Measurements from ENCODE around the gene C9orf57.

GRCh38 chr9:72065076-72065475, 4.7 kb upstream of the C9orf57 start:
- TF ChIP-seq, protein P1, sequence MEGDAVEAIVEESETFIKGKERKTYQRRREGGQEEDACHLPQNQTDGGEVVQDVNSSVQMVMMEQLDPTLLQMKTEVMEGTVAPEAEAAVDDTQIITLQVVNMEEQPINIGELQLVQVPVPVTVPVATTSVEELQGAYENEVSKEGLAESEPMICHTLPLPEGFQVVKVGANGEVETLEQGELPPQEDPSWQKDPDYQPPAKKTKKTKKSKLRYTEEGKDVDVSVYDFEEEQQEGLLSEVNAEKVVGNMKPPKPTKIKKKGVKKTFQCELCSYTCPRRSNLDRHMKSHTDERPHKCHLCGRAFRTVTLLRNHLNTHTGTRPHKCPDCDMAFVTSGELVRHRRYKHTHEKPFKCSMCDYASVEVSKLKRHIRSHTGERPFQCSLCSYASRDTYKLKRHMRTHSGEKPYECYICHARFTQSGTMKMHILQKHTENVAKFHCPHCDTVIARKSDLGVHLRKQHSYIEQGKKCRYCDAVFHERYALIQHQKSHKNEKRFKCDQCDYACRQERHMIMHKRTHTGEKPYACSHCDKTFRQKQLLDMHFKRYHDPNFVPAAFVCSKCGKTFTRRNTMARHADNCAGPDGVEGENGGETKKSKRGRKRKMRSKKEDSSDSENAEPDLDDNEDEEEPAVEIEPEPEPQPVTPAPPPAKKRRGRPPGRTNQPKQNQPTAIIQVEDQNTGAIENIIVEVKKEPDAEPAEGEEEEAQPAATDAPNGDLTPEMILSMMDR (conservative IDR thresholded peaks at IDR 0.05 in 1 of 2, IDR thresholded peaks at IDR 0.05 in 1 of 2; ENCODE audit: extremely low read depth in 1 of 2, insufficient read depth in 1 of 2, low read depth in 1 of 2, low read length in 2 of 2) = no peak
- no peak for TF ChIP-seq EZH2 (IDR thresholded peaks at IDR 0.05; ENCODE audit: borderline replicate concordance, low read length)

Measured in mammary epithelial cell (primary cell).